CD4-positive, alpha-beta T cell treated with Interleukin-4 for 1 hour (primary cell): ENCODE results near the gene EDEM3.
"Not testable (repeated sequence)": the region's sequence is repeated elsewhere in the genome, so short reads cannot be mapped to it uniquely, and the experiment has no call there.

Experiments
- DNase-seq, 2 donors: peaks; one replicate each; pipeline ENCODE4 v3.0.0-alpha.2; 2020 to 2022

The EDEM3 gene

GRCh38 chr1:184769241-184769640, 14.6 kb upstream of the EDEM3 start:
- no peak for DNase-seq

GRCh38 chr1:184768467-184768866, 13.8 kb upstream of the EDEM3 start:
- no peak for DNase-seq

GRCh38 chr1:184767591-184767990, 12.9 kb upstream of the EDEM3 start:
- DNase-seq = no peak

GRCh38 chr1:184764483-184764882, 9.8 kb upstream of the EDEM3 start:
- no peak for DNase-seq

GRCh38 chr1:184763520-184763919, 8.9 kb upstream of the EDEM3 start:
- DNase-seq = not testable (repeated sequence)

GRCh38 chr1:184761969-184762485, 7.4 kb upstream of the EDEM3 start:
- no peak for DNase-seq

GRCh38 chr1:184759651-184760050, 5.0 kb upstream of the EDEM3 start:
- no peak for DNase-seq

GRCh38 chr1:184759112-184759511, 4.5 kb upstream of the EDEM3 start:
- no peak for DNase-seq

- no peak for DNase-seq
Measured at GRCh38 chr1:184757891-184758290, 3.2 kb upstream of the EDEM3 start.

- no peak for DNase-seq
Measured at GRCh38 chr1:184757406-184757805, 2.7 kb upstream of the EDEM3 start.

GRCh38 chr1:184755226-184756065, 788 bp upstream of the EDEM3 start:
- DNase-seq = peak in 1 of 2 donors; percentile 41

GRCh38 chr1:184753608-184754475, 816 bp downstream of the EDEM3 start:
- peak in 1 of 2 donors; percentile 40 for DNase-seq

GRCh38 chr1:184753117-184753516, 1.5 kb downstream of the EDEM3 start:
- no peak for DNase-seq

GRCh38 chr1:184752656-184753055, 2.0 kb downstream of the EDEM3 start:
- no peak for DNase-seq

GRCh38 chr1:184748740-184749139, 5.9 kb downstream of the EDEM3 start:
- DNase-seq = no peak

GRCh38 chr1:184747089-184747955, 7.3 kb downstream of the EDEM3 start:
- no peak for DNase-seq

GRCh38 chr1:184745929-184746638, 8.6 kb downstream of the EDEM3 start:
- peak in 1 of 2 donors; percentile 63 for DNase-seq

- no peak for DNase-seq
Measured at GRCh38 chr1:184745110-184745509, 9.5 kb downstream of the EDEM3 start.

GRCh38 chr1:184743062-184743756, 11.4 kb downstream of the EDEM3 start:
- DNase-seq = peak; percentile 26 to 78

GRCh38 chr1:184740344-184740743, 14.3 kb downstream of the EDEM3 start:
- no peak for DNase-seq

- no peak for DNase-seq
Measured at GRCh38 chr1:184739796-184740195, 14.9 kb downstream of the EDEM3 start.
